D721Med (cell line): ENCODE results near the gene TRAPPC3L.

Source experiments
- DNase-seq: peaks from one replicate; pipeline ENCODE4 v3.0.0; 2011; ENCODE audit warnings: low spot score; ENCODE audit not compliant: insufficient read length
- FAIRE-seq: peaks from 2 replicates; lab custom pipeline; 2011; peaks lifted over from hg19 to GRCh38; lab: Jason Lieb, UNC
- CTCF ChIP-seq: IDR thresholded peaks from 2 replicates; pipeline ENCODE4 v1.5.1; 2012; ENCODE audit warnings: mild to moderate bottlenecking, control low read depth; ENCODE audit not compliant: insufficient read depth; ENCODE audit errors: missing control alignments

Gene TRAPPC3L

GRCh38 chr6:116491610-116492330 is 53.7 kb downstream of the TRAPPC3L start:
- FAIRE-seq = no peak
- TF ChIP-seq CTCF = no peak
- no peak for DNase-seq

- no peak for FAIRE-seq
- no peak for TF ChIP-seq CTCF
- DNase-seq = no peak
These were observed 59.8 kb downstream of the TRAPPC3L start for GRCh38 chr6:116485559-116486184.

GRCh38 chr6:116483616-116484015 is 61.9 kb downstream of the TRAPPC3L start:
- no peak for DNase-seq
- no peak for FAIRE-seq
- TF ChIP-seq CTCF = no peak

GRCh38 chr6:116482780-116483179 is 62.7 kb downstream of the TRAPPC3L start:
- no peak for TF ChIP-seq CTCF
- DNase-seq = no peak
- FAIRE-seq = no peak

- DNase-seq (no peak), FAIRE-seq (no peak)
- no peak for TF ChIP-seq CTCF
These were observed 69.3 kb downstream of the TRAPPC3L start for GRCh38 chr6:116476002-116476678.

- FAIRE-seq = no peak
- TF ChIP-seq CTCF = no peak
- no peak for DNase-seq
These were observed 70.3 kb downstream of the TRAPPC3L start for GRCh38 chr6:116475141-116475540.
